ENCODE data around the gene SCARB1.

Gene SCARB1

DNA sequence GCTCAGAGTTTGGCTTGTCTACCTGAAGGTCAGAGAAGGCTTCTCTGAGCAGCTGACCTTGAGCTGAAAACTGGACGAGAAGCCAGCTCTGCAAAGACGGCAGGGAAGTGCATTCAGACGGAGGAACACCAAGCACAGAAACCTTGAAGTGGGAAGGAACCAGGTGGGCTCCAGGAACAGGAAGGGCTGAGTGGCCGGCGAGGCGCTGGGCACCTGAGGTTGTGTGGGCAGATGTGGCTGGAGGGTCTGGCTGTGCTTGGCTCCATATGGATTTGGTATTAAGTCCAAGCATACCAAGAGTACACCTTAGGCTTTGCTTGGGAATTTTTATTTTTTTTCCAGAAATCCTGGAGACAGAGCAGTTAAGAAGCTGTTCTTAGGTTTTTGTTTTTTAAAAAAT, 130.6 kb downstream of the SCARB1 start:
- no peak overlapping the region for H3K27ac ChIP-seq (ENCODE audit: extremely low read depth, low read depth, low read length)
- ChIA-PET CTCF (interaction anchor here (1.2 kb wide), 2 partner anchors 14 to 23 kb away, joined by 4 read pairs; no protein-coding TSS in a partner anchor), POLR2A (no interaction called here)
- H3K36me3 ChIP-seq (ENCODE audit: control insufficient read depth in 2 of 2, insufficient read depth in 1 of 2, low read length in 2 of 2) = no peaks in the 10 kb centered on the region
- TF ChIP-seq MZF1 (tag by site-specific recombination; IDR thresholded peaks at IDR 0.05; ENCODE audit: borderline replicate concordance) = no peak
- H3K4me1 ChIP-seq (ENCODE audit: control insufficient read depth, insufficient read depth, low read length) = no peaks in the 10 kb centered on the region
- H3K4me3 ChIP-seq (ENCODE audit: low read depth, low read length) = no peak overlapping the region
- no peaks in the 10 kb centered on the region for H3K9me3 ChIP-seq (ENCODE audit: control insufficient read depth, insufficient read depth, low read depth, low read length)

DNA sequence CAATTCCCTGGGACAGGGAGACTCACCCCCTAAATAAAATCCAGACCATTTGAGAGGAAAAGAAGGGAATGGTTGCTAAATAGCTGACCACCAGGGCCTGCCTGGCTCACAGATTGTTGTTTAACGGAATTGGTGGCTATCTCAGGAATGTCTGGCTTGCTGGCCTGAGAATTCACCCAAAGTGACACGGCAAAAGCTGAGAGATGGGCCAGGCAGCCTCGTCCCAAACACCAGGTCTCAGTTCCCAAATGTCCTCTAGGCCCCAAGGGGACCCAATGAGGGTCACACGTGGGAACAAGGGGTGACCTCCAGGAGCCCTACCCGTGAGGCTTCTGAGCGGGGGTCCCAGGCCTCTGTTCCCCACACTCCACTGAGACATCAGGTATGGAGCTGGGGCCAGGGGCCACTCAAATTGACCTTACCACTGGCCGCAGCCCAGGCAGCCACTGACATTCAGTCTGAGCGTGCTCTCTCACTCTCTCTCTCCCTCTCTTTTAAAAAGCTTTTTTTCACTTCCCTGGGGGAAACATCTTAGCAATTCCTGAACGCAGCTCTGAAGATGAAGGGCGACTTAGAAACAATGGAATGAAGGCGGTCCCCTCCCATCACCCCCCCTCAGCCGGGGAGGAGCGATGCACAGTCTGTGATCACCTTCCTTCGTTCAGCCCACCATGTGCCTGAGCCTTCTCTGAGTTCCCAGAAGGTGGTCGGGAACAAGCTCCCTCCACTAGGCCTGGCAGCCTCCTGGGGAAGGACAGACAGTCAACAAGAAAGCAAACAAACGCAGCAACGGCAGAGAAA, 131.2 kb downstream of the SCARB1 start:
- Histone ChIP-seq H3K36me3 (ENCODE audit: control insufficient read depth in 2 of 2, insufficient read depth in 1 of 2, low read length in 2 of 2) (no peaks in the 10 kb centered on the region), H3K4me3 (ENCODE audit: low read depth, low read length) (no peak overlapping the region), H3K4me1 (ENCODE audit: control insufficient read depth, insufficient read depth, low read length) (no peaks in the 10 kb centered on the region), H3K9me3 (ENCODE audit: control insufficient read depth, insufficient read depth, low read depth, low read length) (no peaks in the 10 kb centered on the region), H3K27ac (ENCODE audit: extremely low read depth, low read depth, low read length) (no peak overlapping the region)
- TF ChIP-seq ZFP37 (tag by site-specific recombination; IDR thresholded peaks at IDR 0.05) (no peak), ZSCAN30 (tag by site-specific recombination; IDR thresholded peaks at IDR 0.05) (no peak), ZNF830 (tag by site-specific recombination; IDR thresholded peaks at IDR 0.05; ENCODE audit: low read depth) (no peak), ZNF433 (tag by site-specific recombination; IDR thresholded peaks at IDR 0.05; ENCODE audit: low read depth) (no peak), ZNF404 (tag by site-specific recombination; IDR thresholded peaks at IDR 0.05) (no peak), ZBTB1 (tag by site-specific recombination; IDR thresholded peaks at IDR 0.05) (no peak), ZNF624 (tag by site-specific recombination; IDR thresholded peaks at IDR 0.05) (no peak), ZNF777 (tag by site-specific recombination; IDR thresholded peaks at IDR 0.05; ENCODE audit: borderline replicate concordance) (no peak), ZNF175 (tag by site-specific recombination; IDR thresholded peaks at IDR 0.05) (no peak), ZNF394 (tag by site-specific recombination; IDR thresholded peaks at IDR 0.05; ENCODE audit: borderline replicate concordance) (no peak), ZNF610 (tag by site-specific recombination; IDR thresholded peaks at IDR 0.05; ENCODE audit: borderline replicate concordance) (no peak), ZNF670 (tag by site-specific recombination; IDR thresholded peaks at IDR 0.05; ENCODE audit: low read depth) (no peak), ZFP3 (tag by site-specific recombination; IDR thresholded peaks at IDR 0.05; ENCODE audit: low read depth) (no peak)
- TF ChIP-seq, protein P1, sequence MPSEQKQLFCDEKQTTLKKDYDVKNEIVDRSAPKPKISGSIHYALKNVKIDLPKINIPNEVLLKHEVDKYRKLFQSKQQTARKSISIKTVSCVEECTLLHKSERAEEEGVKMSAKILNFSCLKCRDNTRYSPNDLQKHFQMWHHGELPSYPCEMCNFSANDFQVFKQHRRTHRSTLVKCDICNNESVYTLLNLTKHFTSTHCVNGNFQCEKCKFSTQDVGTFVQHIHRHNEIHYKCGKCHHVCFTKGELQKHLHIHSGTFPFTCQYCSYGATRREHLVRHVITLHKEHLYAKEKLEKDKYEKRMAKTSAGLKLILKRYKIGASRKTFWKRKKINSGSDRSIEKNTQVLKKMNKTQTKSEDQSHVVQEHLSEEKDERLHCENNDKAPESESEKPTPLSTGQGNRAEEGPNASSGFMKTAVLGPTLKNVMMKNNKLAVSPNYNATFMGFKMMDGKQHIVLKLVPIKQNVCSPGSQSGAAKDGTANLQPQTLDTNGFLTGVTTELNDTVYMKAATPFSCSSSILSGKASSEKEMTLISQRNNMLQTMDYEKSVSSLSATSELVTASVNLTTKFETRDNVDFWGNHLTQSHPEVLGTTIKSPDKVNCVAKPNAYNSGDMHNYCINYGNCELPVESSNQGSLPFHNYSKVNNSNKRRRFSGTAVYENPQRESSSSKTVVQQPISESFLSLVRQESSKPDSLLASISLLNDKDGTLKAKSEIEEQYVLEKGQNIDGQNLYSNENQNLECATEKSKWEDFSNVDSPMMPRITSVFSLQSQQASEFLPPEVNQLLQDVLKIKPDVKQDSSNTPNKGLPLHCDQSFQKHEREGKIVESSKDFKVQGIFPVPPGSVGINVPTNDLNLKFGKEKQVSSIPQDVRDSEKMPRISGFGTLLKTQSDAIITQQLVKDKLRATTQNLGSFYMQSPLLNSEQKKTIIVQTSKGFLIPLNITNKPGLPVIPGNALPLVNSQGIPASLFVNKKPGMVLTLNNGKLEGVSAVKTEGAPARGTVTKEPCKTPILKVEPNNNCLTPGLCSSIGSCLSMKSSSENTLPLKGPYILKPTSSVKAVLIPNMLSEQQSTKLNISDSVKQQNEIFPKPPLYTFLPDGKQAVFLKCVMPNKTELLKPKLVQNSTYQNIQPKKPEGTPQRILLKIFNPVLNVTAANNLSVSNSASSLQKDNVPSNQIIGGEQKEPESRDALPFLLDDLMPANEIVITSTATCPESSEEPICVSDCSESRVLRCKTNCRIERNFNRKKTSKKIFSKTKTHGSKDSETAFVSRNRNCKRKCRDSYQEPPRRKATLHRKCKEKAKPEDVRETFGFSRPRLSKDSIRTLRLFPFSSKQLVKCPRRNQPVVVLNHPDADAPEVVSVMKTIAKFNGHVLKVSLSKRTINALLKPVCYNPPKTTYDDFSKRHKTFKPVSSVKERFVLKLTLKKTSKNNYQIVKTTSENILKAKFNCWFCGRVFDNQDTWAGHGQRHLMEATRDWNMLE (tag by site-specific recombination; conservative IDR thresholded peaks at IDR 0.05; ENCODE audit: low read depth) = no peak
- TF ChIP-seq, protein P2, sequence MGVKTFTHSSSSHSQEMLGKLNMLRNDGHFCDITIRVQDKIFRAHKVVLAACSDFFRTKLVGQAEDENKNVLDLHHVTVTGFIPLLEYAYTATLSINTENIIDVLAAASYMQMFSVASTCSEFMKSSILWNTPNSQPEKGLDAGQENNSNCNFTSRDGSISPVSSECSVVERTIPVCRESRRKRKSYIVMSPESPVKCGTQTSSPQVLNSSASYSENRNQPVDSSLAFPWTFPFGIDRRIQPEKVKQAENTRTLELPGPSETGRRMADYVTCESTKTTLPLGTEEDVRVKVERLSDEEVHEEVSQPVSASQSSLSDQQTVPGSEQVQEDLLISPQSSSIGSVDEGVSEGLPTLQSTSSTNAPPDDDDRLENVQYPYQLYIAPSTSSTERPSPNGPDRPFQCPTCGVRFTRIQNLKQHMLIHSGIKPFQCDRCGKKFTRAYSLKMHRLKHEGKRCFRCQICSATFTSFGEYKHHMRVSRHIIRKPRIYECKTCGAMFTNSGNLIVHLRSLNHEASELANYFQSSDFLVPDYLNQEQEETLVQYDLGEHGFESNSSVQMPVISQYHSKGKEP (tag by site-specific recombination; IDR thresholded peaks at IDR 0.05) = no peak
- TF ChIP-seq, protein P3, sequence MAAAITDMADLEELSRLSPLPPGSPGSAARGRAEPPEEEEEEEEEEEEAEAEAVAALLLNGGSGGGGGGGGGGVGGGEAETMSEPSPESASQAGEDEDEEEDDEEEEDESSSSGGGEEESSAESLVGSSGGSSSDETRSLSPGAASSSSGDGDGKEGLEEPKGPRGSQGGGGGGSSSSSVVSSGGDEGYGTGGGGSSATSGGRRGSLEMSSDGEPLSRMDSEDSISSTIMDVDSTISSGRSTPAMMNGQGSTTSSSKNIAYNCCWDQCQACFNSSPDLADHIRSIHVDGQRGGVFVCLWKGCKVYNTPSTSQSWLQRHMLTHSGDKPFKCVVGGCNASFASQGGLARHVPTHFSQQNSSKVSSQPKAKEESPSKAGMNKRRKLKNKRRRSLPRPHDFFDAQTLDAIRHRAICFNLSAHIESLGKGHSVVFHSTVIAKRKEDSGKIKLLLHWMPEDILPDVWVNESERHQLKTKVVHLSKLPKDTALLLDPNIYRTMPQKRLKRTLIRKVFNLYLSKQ (tag by site-specific recombination; IDR thresholded peaks at IDR 0.05; ENCODE audit: borderline replicate concordance) = no peak
- TF ChIP-seq, protein P4, sequence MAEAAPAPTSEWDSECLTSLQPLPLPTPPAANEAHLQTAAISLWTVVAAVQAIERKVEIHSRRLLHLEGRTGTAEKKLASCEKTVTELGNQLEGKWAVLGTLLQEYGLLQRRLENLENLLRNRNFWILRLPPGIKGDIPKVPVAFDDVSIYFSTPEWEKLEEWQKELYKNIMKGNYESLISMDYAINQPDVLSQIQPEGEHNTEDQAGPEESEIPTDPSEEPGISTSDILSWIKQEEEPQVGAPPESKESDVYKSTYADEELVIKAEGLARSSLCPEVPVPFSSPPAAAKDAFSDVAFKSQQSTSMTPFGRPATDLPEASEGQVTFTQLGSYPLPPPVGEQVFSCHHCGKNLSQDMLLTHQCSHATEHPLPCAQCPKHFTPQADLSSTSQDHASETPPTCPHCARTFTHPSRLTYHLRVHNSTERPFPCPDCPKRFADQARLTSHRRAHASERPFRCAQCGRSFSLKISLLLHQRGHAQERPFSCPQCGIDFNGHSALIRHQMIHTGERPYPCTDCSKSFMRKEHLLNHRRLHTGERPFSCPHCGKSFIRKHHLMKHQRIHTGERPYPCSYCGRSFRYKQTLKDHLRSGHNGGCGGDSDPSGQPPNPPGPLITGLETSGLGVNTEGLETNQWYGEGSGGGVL (tag by site-specific recombination; IDR thresholded peaks at IDR 0.05) = no peak
- TF ChIP-seq, protein P5, sequence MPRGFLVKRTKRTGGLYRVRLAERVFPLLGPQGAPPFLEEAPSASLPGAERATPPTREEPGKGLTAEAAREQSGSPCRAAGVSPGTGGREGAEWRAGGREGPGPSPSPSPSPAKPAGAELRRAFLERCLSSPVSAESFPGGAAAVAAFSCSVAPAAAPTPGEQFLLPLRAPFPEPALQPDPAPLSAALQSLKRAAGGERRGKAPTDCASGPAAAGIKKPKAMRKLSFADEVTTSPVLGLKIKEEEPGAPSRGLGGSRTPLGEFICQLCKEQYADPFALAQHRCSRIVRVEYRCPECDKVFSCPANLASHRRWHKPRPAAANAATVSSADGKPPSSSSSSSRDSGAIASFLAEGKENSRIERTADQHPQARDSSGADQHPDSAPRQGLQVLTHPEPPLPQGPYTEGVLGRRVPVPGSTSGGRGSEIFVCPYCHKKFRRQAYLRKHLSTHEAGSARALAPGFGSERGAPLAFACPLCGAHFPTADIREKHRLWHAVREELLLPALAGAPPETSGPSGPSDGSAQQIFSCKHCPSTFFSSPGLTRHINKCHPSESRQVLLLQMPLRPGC (tag by site-specific recombination; IDR thresholded peaks at IDR 0.05) = no peak
- TF ChIP-seq, protein P6, sequence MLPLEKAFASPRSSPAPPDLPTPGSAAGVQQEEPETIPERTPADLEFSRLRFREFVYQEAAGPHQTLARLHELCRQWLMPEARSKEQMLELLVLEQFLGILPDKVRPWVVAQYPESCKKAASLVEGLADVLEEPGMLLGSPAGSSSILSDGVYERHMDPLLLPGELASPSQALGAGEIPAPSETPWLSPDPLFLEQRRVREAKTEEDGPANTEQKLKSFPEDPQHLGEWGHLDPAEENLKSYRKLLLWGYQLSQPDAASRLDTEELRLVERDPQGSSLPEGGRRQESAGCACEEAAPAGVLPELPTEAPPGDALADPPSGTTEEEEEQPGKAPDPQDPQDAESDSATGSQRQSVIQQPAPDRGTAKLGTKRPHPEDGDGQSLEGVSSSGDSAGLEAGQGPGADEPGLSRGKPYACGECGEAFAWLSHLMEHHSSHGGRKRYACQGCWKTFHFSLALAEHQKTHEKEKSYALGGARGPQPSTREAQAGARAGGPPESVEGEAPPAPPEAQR (tag by site-specific recombination; IDR thresholded peaks at IDR 0.05) = no peak
- ChIA-PET CTCF (interaction anchor here (1.2 kb wide), 1 partner anchor 23 kb away, joined by 4 read pairs; no protein-coding TSS in a partner anchor), POLR2A (no interaction called here)
